HFFc6 (cell line): ENCODE results near the gene RAPGEFL1. TPM values are rescaled to one million over a fixed set of nuclear protein-coding genes. Genes with fewer than 3 reads are reported as not detected.
"Not testable (repeated sequence)": the region's sequence is repeated elsewhere in the genome, so short reads cannot be mapped to it uniquely, and the experiment has no call there.

ENCODE experiments used
- DNase-seq: peaks from one replicate; pipeline ENCODE4 v3.0.0-alpha.2; 2018
- H3K27ac Mint-ChIP-seq: 2 replicates; pipeline ENCODE4 v1.8.0; 2020; ENCODE audit warnings: mild to moderate bottlenecking, mixed read lengths
- H3K27me3 Mint-ChIP-seq: 2 replicates; pipeline ENCODE4 v1.8.0; 2021; ENCODE audit warnings: mild to moderate bottlenecking, moderate library complexity, mixed read lengths; ENCODE audit not compliant: insufficient read depth
- H3K36me3 Mint-ChIP-seq: 2 replicates; pipeline ENCODE4 v1.8.0; 2021; ENCODE audit warnings: low read depth, mixed read lengths
- H3K4me1 Mint-ChIP-seq: 2 replicates; pipeline ENCODE4 v1.8.0; 2020; ENCODE audit warnings: low read depth, mixed read lengths
- H3K4me3 Mint-ChIP-seq: 2 replicates; pipeline ENCODE4 v1.8.0; 2020; ENCODE audit warnings: mild to moderate bottlenecking, moderate library complexity, mixed read lengths
- H3K9me3 Mint-ChIP-seq: 2 replicates; pipeline ENCODE4 v1.8.0; 2020; ENCODE audit warnings: mild to moderate bottlenecking, mixed read lengths
- CTCF ChIP-seq: fragments of 200-600 bp; sonication (generic); IDR thresholded peaks from 2 replicates; pipeline ENCODE4 v1.5.0; 2021; ENCODE audit warnings: antibody characterized with exemption, mild to moderate bottlenecking
- total RNA-seq, 6 experiments: library from RNA; stranded (reverse); fragmentation: NEBNext Ultra II Directional; extraction: Animal tissue kit (Norgen Biotek cat#: 25700); gene quantifications; 2 replicates in 1 of 6; 3 replicates in 5 of 6; pipeline ENCODE4 v1.2.3, GENCODE V29; 2021

The RAPGEFL1 gene
- total RNA-seq, 6 experiments from 2014 or later: 1.5 to 2.2 (median 1.8) TPM

- H3K4me3 Mint-ChIP-seq: peak overlapping the region; percentile 93
- H3K27ac Mint-ChIP-seq: peak overlapping the region; percentile 99
- H3K9me3 Mint-ChIP-seq: no peaks in the 10 kb centered on the region
- DNase-seq: no peak
- peaks cover 4% of the 10 kb centered on the region for H3K27me3 Mint-ChIP-seq
- no peaks in the 10 kb centered on the region; the same call in 1 of the 2 replicates for H3K36me3 Mint-ChIP-seq
- H3K4me1 Mint-ChIP-seq: peaks cover 24% of the 10 kb centered on the region
- TF ChIP-seq CTCF: no peak
Measured at GRCh38 chr17:40218006-40218739, 40.9 kb downstream of the RAPGEFL1 start.

DNA sequence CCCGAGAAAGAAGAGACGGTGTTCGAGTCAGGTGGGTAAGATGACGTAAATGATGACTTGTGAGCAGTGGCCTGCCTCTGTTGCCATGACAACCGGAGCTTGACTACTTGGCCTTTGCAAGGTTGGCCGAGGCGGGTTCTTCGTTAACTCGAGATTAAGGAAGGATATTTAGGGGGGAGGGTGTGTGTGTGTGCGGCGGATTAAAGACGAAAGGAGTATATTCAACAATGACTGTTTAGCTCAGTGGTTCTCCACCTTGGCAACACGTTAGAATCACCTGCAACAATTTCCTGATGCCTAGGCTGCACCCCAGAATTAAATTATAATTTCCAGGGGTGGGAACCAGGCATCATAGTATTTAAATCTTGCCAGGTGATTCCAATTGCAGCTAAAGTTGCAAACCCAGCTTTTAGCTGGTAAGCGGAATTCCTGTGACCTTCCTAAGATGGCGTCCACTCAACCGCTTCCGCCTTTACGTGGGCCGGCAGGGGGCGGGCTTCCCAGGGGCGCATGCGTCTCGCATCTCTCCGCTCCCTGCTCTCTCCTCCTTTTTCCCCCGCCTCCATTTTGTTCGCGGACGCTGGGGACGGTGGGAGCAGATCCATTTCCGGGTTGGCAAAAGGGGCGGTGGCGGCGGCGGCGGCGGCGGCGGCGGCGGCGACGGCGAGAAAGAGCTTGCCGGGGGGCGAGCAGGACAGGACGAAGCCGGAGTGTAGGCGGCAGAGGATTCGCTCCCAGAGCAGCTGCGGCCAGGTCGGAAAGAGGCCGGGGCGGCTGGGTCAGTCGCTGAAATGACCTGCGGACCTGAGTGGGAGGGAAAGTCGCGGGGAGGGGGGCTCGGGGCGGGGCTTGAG, 41.7 kb downstream of the RAPGEFL1 start, which contains the start of gene WIPF2:
WIPF2 (plus strand) TSS at position 565 of the 854 bp plus-strand sequence. CDS start 37,156 bp downstream, outside the sequence.
- TF ChIP-seq CTCF: peak; percentile 95
- Mint-ChIP-seq H3K27me3 (peaks cover 4% of the 10 kb centered on the region), H3K9me3 (no peaks in the 10 kb centered on the region), H3K36me3 (no peaks in the 10 kb centered on the region; the same call in 1 of the 2 replicates), H3K4me1 (peaks cover 24% of the 10 kb centered on the region), H3K27ac (peak within 1 kb of the TSS; percentile 99), H3K4me3 (peak within 1 kb of the TSS; percentile 93)
- DNase-seq: peak; percentile 95

GRCh38 chr17:40219594-40220338, 42.5 kb downstream of the RAPGEFL1 start:
- Mint-ChIP-seq H3K9me3 (no peaks in the 10 kb centered on the region), H3K36me3 (peaks cover 5% of the 10 kb centered on the region), H3K4me3 (peak overlapping the region; percentile 93), H3K27me3 (peaks cover 4% of the 10 kb centered on the region), H3K27ac (peak overlapping the region; percentile 64), H3K4me1 (peaks cover 30% of the 10 kb centered on the region)
- DNase-seq: peak; percentile 42
- no peak for TF ChIP-seq CTCF

DNA sequence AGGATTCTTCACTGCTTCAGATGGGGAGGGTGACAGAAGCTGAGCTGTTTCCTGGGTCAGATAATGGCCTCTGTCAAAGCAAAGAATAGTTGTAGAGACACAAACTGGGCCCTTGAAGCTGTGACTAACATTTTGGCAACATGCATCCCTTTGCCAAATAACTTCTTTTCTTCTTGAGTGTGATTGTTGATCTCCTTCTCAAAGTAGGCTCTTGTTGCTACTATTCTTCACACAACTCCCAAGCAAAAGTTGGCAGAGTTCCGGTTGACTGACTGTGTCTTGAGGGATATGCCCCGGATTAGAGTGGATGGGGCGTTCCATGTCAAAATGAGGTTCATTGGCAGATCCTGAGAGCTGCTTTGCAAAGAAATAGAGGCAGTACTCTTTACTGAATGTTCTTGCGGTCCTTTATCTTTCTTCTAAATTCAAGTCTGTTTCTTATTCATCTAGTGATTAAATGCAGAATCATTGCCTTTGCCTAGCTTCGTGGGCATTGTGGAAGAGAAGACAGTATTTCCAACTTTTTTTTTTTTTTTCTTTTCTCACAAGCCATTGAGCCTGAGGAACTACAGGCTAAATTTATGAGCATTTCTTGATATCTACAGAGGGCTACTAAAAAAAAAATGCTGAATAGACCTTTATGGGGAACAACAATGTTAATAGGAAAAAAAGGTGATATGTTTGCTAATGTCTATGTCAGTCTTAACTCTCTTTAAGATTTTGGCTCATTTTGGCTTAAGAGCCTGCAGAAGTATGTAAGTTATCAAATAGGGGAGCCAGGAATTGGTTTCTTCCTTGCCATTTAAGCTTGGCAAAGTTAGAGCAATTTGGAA, 47.7 kb downstream of the RAPGEFL1 start:
- Mint-ChIP-seq H3K27me3 (no peaks in the 10 kb centered on the region), H3K36me3 (peaks cover 17% of the 10 kb centered on the region), H3K4me1 (peaks cover 21% of the 10 kb centered on the region), H3K9me3 (no peaks in the 10 kb centered on the region), H3K4me3 (no peak overlapping the region), H3K27ac (peak overlapping the region; percentile 48)
- DNase-seq: no peak
- no peak for TF ChIP-seq CTCF

- peaks cover 28% of the 10 kb centered on the region for H3K36me3 Mint-ChIP-seq
- not testable (repeated sequence) for H3K27ac Mint-ChIP-seq, H3K27me3 Mint-ChIP-seq, H3K9me3 Mint-ChIP-seq, H3K4me3 Mint-ChIP-seq, DNase-seq
- H3K4me1 Mint-ChIP-seq: peaks cover 11% of the 10 kb centered on the region
Measured at GRCh38 chr17:40229146-40229545, 51.9 kb downstream of the RAPGEFL1 start.
